B cell (primary cell): ENCODE data around the gene NRDC.

Experiments used
- CTCF ChIP-seq: fragments of 200-600 bp; IDR thresholded peaks from one replicate; pipeline ENCODE4 v1.8.0; 2022; ENCODE audit warnings: antibody characterized with exemption, mild to moderate bottlenecking
- EZH2 ChIP-seq: IDR thresholded peaks from 2 replicates; pipeline ENCODE4 v1.6.1; 2012; ENCODE audit warnings: borderline replicate concordance, low read depth, mild to moderate bottlenecking, moderate library complexity, low read length; ENCODE audit not compliant: insufficient read depth, poor library complexity, severe bottlenecking

- no peak for TF ChIP-seq CTCF
- TF ChIP-seq EZH2 = no peak
Observed at GRCh38 chr1:51791888-51792287, 86.6 kb downstream of the NRDC start.
